K562 (cell line): Measurements from ENCODE around the gene GPR37L1. TPM values are rescaled to one million over a fixed set of nuclear protein-coding genes. Genes with fewer than 3 reads are reported as not detected.

Experiments
- ATAC-seq: fragments of 200-7000 bp; cut with Tn5 transposase; 3 replicates; pipeline ENCODE4 v1.9.1; 2020; ENCODE audit warnings: moderate library complexity
- BruUV-seq: library from RNA; stranded (reverse); fragments of 400-500 nt; replicated peaks from 2 replicates; lab custom pipeline; 2021; lab: Mats Ljungman, UMichigan
- CTCF ChIA-PET: fragments of 300-600 bp; formaldehyde crosslinking; extraction: SDS; loops from one replicate; lab custom pipeline; 2021; ENCODE audit warnings: low intra/inter-chr PET ratio; lab: Yijun Ruan, JAX
- POLR2A ChIA-PET: fragments of 300-600, 350-650 bp; sonication (Branson Sonifier 250); formaldehyde crosslinking; extraction: SDS; loops from one replicate; lab custom pipeline; 2021; ENCODE audit warnings: antibody characterized with exemption, inconsistent platforms; lab: Yijun Ruan, JAX
- DNase-seq, 4 experiments: peaks; one replicate each; pipeline versions ENCODE4 v3.0.0 to v3.0.0-alpha.2; 2011 to 2018; ENCODE audit warnings: low spot score in 3 of 4, mixed read lengths in 3 of 4; ENCODE audit errors: extremely low read depth in 1 of 4
- FAIRE-seq: peaks from 2 replicates; lab custom pipeline; 2011; peaks lifted over from hg19 to GRCh38; lab: Jason Lieb, UNC
- H2AFZ ChIP-seq: 2 replicates; pipeline ENCODE4 v1.6.0; 2011; ENCODE audit warnings: low read depth, low read length, control low read depth, inconsistent platforms
- H3K27ac ChIP-seq: fragments of 200-600 bp; 3 replicates; pipeline ENCODE4 v1.8.0; 2011; ENCODE audit warnings: low read depth, mild to moderate bottlenecking, control low read depth, inconsistent platforms, low read length, moderate library complexity, mixed read lengths; ENCODE audit errors: extremely low read depth
- H3K27me3 ChIP-seq, 2 experiments: fragments of 300-600 bp in 1 of 2; 2 replicates in 1 of 2; 3 replicates in 1 of 2; pipeline versions ENCODE4 v1.6.0 to v1.8.0; 2011; ENCODE audit warnings: inconsistent platforms in 2 of 2, low read length in 2 of 2, mild to moderate bottlenecking in 1 of 2, mixed read lengths in 1 of 2, moderate library complexity in 1 of 2; ENCODE audit not compliant: control insufficient read depth in 2 of 2, insufficient read depth in 2 of 2
- H3K36me3 ChIP-seq: fragments of 300-600 bp; 3 replicates; pipeline ENCODE4 v1.8.0; 2011; ENCODE audit warnings: mild to moderate bottlenecking, low read length, inconsistent platforms; ENCODE audit not compliant: control insufficient read depth, insufficient read depth
- H3K4me1 ChIP-seq, 2 experiments: fragments of 200-600 bp in 1 of 2; replicated peaks in 1 of 2; 2 replicates in 1 of 2; 3 replicates in 1 of 2; pipeline versions ENCODE4 v1.5.1 to v1.8.0; 2011; ENCODE audit warnings: inconsistent platforms in 2 of 2, low read length in 2 of 2, mild to moderate bottlenecking in 1 of 2, mixed read lengths in 1 of 2, moderate library complexity in 1 of 2; ENCODE audit not compliant: control insufficient read depth in 2 of 2, insufficient read depth in 2 of 2
- H3K4me2 ChIP-seq: 2 replicates; pipeline ENCODE4 v1.6.1; 2011; ENCODE audit warnings: low read length, control low read depth, inconsistent platforms, mixed read lengths; ENCODE audit not compliant: insufficient read depth
- H3K4me3 ChIP-seq: fragments of 200-600 bp; sonication (generic), shearing (Covaris generic); 2 replicates; pipeline ENCODE4 v1.5.1; 2016; ENCODE audit warnings: control low read depth, inconsistent platforms
- H3K79me2 ChIP-seq: fragments of 200-600 bp; 3 replicates; pipeline ENCODE4 v1.8.0; 2011; ENCODE audit warnings: low read length, inconsistent platforms; ENCODE audit not compliant: control insufficient read depth, insufficient read depth
- H3K9ac ChIP-seq, 2 experiments: 2 replicates each; pipeline versions ENCODE4 v1.6.0 to v1.6.1; 2011; ENCODE audit warnings: low read depth in 2 of 2, low read length in 2 of 2, control low read depth in 1 of 2, inconsistent platforms in 1 of 2, mild to moderate bottlenecking in 1 of 2, mixed read lengths in 1 of 2; ENCODE audit not compliant: insufficient read depth in 1 of 2
- H3K9me1 ChIP-seq: one replicate; pipeline ENCODE4 v1.6.0; 2011; ENCODE audit warnings: inconsistent platforms, mild to moderate bottlenecking, low read length, moderate library complexity; ENCODE audit not compliant: control insufficient read depth, insufficient read depth
- H3K9me3 ChIP-seq: replicated peaks from 2 replicates; pipeline ENCODE4 v1.5.1; 2011; ENCODE audit warnings: low read depth, low read length, inconsistent platforms; ENCODE audit not compliant: control insufficient read depth, insufficient read depth
- H4K20me1 ChIP-seq: replicated peaks from 2 replicates; pipeline ENCODE4 v1.6.1; 2011; ENCODE audit warnings: low read length, inconsistent platforms, mixed read lengths; ENCODE audit not compliant: control insufficient read depth, insufficient read depth
- CBFA2T2 ChIP-seq: fragments of 450-650 bp; conservative IDR thresholded peaks from 2 replicates; pipeline ENCODE4 v1.6.1; 2017; ENCODE audit warnings: mild to moderate bottlenecking
- CTCF ChIP-seq, 3 experiments: IDR thresholded peaks in 2 of 3; conservative IDR thresholded peaks in 1 of 3; 2 replicates each; pipeline ENCODE4 v1.5.1; 2011 to 2012; ENCODE audit warnings: low read length in 3 of 3, mild to moderate bottlenecking in 3 of 3, control low read depth in 2 of 3, improper control_type of control experiment in 1 of 3, inconsistent platforms in 1 of 3, low read depth in 1 of 3, mixed read lengths in 1 of 3, moderate library complexity in 1 of 3; ENCODE audit not compliant: insufficient read depth in 2 of 3
- MEF2D ChIP-seq: conservative IDR thresholded peaks from 2 replicates; pipeline ENCODE4 v1.6.1; 2016; ENCODE audit warnings: low read depth, missing genetic modification characterization, missing compliant biosample characterization
- NR4A1 ChIP-seq, 2 experiments: fragments of 250-450 bp in 1 of 2; fragments of 450-650 bp in 1 of 2; sonication (Bioruptor Pico) in 1 of 2; IDR thresholded peaks; 2 replicates each; pipeline versions ENCODE4 v1.4.0 to v1.6.1; 2016 to 2020; ENCODE audit warnings: mild to moderate bottlenecking in 2 of 2, missing compliant biosample characterization in 1 of 2, missing genetic modification characterization in 1 of 2, moderate library complexity in 1 of 2
- PHB ChIP-seq: fragments of 250-450 bp; sonication (Bioruptor Pico); IDR thresholded peaks from 2 replicates; pipeline ENCODE4 v1.5.0; 2021
- POLR2A ChIP-seq: fragments of 450-650 bp; conservative IDR thresholded peaks from 2 replicates; pipeline ENCODE4 v1.6.1; 2016
- RAD51 ChIP-seq: fragments of 450-650 bp; IDR thresholded peaks from 2 replicates; pipeline ENCODE4 v1.7.1; 2016; ENCODE audit warnings: low read depth, mild to moderate bottlenecking, borderline replicate concordance
- SAFB ChIP-seq: fragments of 200-400 bp; formaldehyde crosslinking; IDR thresholded peaks from 2 replicates; pipeline ENCODE4 v1.6.1; 2017; ENCODE audit warnings: low read depth, low read length, borderline replicate concordance
- ZFP36 ChIP-seq: fragments of 150-350 bp; IDR thresholded peaks from 2 replicates; pipeline ENCODE4 v1.6.1; 2018; ENCODE audit warnings: low read length, low read depth; ENCODE audit not compliant: partially characterized antibody
- ZNF592 ChIP-seq: fragments of 450-650 bp; IDR thresholded peaks from 2 replicates; pipeline ENCODE4 v1.6.1; 2017; ENCODE audit warnings: antibody characterized with exemption, mild to moderate bottlenecking
- WGBS: fragments of 100-300 bp; shearing (Covaris generic); methylation state at CpG from one replicate; pipeline ENCODE4 v1.1.6; 2016; ENCODE audit warnings: low coverage, mixed read lengths; ENCODE audit not compliant: insufficient coverage; ENCODE audit errors: missing lambda C conversion rate; 5-methylcytosine and 5-hydroxymethylcytosine counted together
- in situ Hi-C: fragments of 300-500 bp; cut with MboI; formaldehyde crosslinking; loops from 4 replicates; pipeline ENCODE4 v1.15.0; 2018; ENCODE audit warnings: inconsistent platforms, mixed read lengths
- intact Hi-C: fragments of 100-400 bp; cut with micrococcal nuclease; formaldehyde crosslinking; loops from 2 replicates; pipeline ENCODE4 v1.14.2; 2022
- polyA plus RNA-seq, 8 experiments: library from polyadenylated mRNA; depleted of rRNA in 4 of 8; stranded (reverse) in 5 of 8; unstranded in 3 of 8; fragments of >200 nt; fragmentation: Nextera tagmentation in 2 of 8; fragmentation: Illumina TruSeq in 1 of 8; extraction: Ambion mirVana in 2 of 8; extraction: Trizol in 1 of 8; gene quantifications; 2 replicates each; pipeline versions ENCODE4 v1.2.1 to v1.2.3, GENCODE V29; 2011 to 2014; ENCODE audit warnings: inconsistent platforms in 1 of 8, missing spikeins in 1 of 8
- total RNA-seq, 7 experiments: library from RNA; depleted of rRNA in 6 of 7; stranded (reverse); fragments of >200 nt in 6 of 7; fragmentation: Illumina TruSeq in 2 of 7; extraction: Trizol in 2 of 7; gene quantifications; 2 replicates each; pipeline versions ENCODE4 v1.2.1 to v1.2.3, GENCODE V29; 2011 to 2021; ENCODE audit warnings: low replicate concordance in 1 of 7

GPR37L1 gene
- total and polyA plus RNA-seq, 9 of the 15 experiments (the other 6 are each of a cell fraction or from before 2014, with no cell fraction given): not detected

- Histone ChIP-seq H4K20me1 (no peaks in the 10 kb centered on the region), H2AFZ (no peak overlapping the region), H3K9ac (no peak overlapping the region), H3K79me2 (no peaks in the 10 kb centered on the region), H3K27me3 (peaks cover 6 to 34% of the 10 kb centered on the region in 2 experiments; a peak in 4 of 5 replicates), H3K4me1 (no peaks in the 10 kb centered on the region), H3K4me3 (no peak overlapping the region), H3K9me3 (no peaks in the 10 kb centered on the region), H3K36me3 (no peaks in the 10 kb centered on the region), H3K27ac (no peak overlapping the region), H3K4me2 (no peak overlapping the region), H3K9me1 (no peaks in the 10 kb centered on the region)
- FAIRE-seq (no peak), DNase-seq (no peak), ATAC-seq (no peak)
- CTCF ChIA-PET: no interaction called here
- intact Hi-C loops (no loop called here), in situ Hi-C loops (no loop called here)
- POLR2A ChIA-PET: interaction anchor here (0.6 to 1.7 kb wide), 5 partner anchors 10 to 227 kb away, joined by 3 to 5 read pairs (median 3); no protein-coding TSS in a partner anchor
- TF ChIP-seq ZFP36 (peak; percentile 77), POLR2A (no peak)
- no TSS peak for BruUV-seq
- WGBS: 45% methylated on average over 6 of the region's 6 CpGs
These were observed 28.9 kb upstream of the GPR37L1 start for GRCh38 chr1:202093858-202094257.

DNA sequence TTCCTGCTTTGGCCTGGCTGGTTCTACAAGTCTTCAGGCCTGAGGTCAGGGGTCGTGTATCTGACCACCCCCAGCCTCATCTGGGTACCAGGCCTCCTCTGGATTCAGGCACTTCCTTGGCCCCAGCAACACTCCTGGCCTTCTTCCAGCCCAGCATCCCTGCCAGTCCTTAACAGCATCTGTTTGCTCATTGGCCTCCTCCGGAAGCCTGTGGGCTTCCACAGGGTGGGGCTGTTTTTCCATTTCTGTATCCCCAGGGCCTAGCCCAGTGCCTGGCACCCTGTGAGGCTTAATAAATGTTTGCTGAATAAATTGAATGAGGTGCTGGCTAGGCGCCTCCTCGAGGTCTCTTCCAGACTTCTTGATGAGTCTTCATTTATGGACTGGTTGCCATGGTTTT, 21.5 kb upstream of the GPR37L1 start:
- Histone ChIP-seq H3K27ac (no peak overlapping the region), H3K9ac (no peak overlapping the region), H3K79me2 (no peaks in the 10 kb centered on the region), H3K27me3 (peaks cover 0 to 12% of the 10 kb centered on the region in 2 experiments; a peak in 1 of 5 replicates), H3K9me1 (no peaks in the 10 kb centered on the region), H2AFZ (no peak overlapping the region), H3K9me3 (no peaks in the 10 kb centered on the region), H4K20me1 (no peaks in the 10 kb centered on the region), H3K4me2 (no peak overlapping the region), H3K36me3 (no peaks in the 10 kb centered on the region), H3K4me1 (peaks cover 15 to 16% of the 10 kb centered on the region in 2 experiments), H3K4me3 (no peak overlapping the region)
- in situ Hi-C loops (no loop called here), intact Hi-C loops (no loop called here)
- CTCF ChIA-PET: no interaction called here
- no peak for DNase-seq
- no peak for ATAC-seq
- no TSS peak for BruUV-seq
- no peak for FAIRE-seq
- POLR2A ChIA-PET: interaction anchor here (0.6 to 1.7 kb wide), 5 partner anchors 9 to 1066 kb away, joined by 3 to 6 read pairs (median 3); no protein-coding TSS in a partner anchor
- 5% methylated on average over 4 of the region's 4 CpGs for whole genome bisulfite sequencing
- no peak for TF ChIP-seq NR4A1 (CRISPR knock-in tag; IDR thresholded peaks at IDR 0.05)
- no peak for TF ChIP-seq NR4A1 (tag; IDR thresholded peaks at IDR 0.05)
- peak in 1 of 3 experiments; percentile 32; a peak in 1 of 6 replicates for TF ChIP-seq CTCF (IDR thresholded peaks at IDR 0.05 in 2 of 3, conservative IDR thresholded peaks at IDR 0.05 in 1 of 3; ENCODE audit: insufficient read depth in 2 of 3, low read depth in 1 of 3, low read length in 3 of 3)
- no peak for TF ChIP-seq RAD51
- TF ChIP-seq PHB (CRISPR knock-in tag): no peak
- no peak for TF ChIP-seq ZNF592
- no peak for TF ChIP-seq SAFB
- TF ChIP-seq MEF2D (tag): no peak
- TF ChIP-seq CBFA2T2: no peak
